GM21367 (cell line): ENCODE measurements around the gene AFMID.
A peak's percentile ranks its signal among the peaks of the same experiment; 100 is the strongest.
"Not testable (repeated sequence)": the region's sequence is repeated elsewhere in the genome, so short reads cannot be mapped to it uniquely, and the experiment has no call there.

Source experiments
- ATAC-seq: cut with Tn5 transposase; IDR thresholded peaks from one replicate; pipeline ENCODE4 v1.9.1; 2021; ENCODE audit not compliant: unreplicated experiment

AFMID gene, protein sequence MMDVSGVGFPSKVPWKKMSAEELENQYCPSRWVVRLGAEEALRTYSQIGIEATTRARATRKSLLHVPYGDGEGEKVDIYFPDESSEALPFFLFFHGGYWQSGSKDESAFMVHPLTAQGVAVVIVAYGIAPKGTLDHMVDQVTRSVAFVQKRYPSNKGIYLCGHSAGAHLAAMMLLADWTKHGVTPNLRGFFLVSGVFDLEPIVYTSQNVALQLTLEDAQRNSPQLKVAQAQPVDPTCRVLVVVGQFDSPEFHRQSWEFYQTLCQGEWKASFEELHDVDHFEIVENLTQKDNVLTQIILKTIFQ

DNA sequence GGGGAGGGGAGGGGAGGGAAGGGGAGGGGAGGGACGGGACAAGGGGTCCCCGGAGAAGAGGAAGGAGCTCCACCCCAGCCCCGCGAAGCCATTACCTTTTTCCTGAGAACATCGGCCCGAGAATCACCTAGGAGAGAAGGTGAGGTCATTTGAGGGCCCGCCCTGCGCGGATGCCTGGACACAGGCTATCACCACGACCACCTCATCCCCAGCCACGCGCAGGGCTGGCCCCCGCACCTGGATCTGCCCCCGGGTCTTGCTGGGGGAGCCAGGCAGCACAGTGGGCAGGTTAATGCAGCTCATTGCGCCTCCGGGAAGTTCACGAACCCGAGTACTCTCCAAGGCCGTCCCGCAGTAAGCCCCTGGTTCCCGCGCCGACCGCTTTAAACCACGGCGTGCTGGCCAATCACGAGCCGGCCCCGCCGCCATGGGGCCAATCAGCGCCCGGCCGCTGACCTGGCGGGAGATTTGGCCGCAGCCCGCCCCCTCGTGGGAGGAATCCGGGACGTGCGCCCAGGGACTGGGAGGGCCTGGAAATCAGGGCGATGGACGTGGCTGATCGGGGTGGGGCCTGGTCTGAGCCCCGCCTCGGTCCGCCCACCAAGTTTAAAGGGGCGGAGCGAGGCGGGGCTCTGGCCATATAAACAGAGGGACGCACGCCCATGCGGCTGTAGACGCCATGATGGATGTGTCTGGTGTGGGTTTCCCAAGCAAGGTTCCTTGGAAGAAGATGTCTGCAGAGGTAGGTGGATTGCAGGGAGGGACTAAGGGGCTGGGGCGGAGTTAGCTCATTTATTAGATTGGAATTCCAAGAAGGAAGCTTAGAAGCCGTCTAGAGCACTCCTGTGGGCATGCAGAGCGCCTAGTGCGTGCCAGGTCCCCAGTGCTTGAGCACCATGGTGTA is at the start of gene AFMID, which contains the start of gene TK1:
Gene AFMID (plus strand): TSS at position 671 of the 904 bp plus-strand sequence. CDS start 9 bp downstream, at position 680.
Gene TK1 (minus strand): TSS at position 361 of the 904 bp plus-strand sequence. CDS start 58 bp downstream, at position 303.
- peak; percentile 76 for ATAC-seq

DNA sequence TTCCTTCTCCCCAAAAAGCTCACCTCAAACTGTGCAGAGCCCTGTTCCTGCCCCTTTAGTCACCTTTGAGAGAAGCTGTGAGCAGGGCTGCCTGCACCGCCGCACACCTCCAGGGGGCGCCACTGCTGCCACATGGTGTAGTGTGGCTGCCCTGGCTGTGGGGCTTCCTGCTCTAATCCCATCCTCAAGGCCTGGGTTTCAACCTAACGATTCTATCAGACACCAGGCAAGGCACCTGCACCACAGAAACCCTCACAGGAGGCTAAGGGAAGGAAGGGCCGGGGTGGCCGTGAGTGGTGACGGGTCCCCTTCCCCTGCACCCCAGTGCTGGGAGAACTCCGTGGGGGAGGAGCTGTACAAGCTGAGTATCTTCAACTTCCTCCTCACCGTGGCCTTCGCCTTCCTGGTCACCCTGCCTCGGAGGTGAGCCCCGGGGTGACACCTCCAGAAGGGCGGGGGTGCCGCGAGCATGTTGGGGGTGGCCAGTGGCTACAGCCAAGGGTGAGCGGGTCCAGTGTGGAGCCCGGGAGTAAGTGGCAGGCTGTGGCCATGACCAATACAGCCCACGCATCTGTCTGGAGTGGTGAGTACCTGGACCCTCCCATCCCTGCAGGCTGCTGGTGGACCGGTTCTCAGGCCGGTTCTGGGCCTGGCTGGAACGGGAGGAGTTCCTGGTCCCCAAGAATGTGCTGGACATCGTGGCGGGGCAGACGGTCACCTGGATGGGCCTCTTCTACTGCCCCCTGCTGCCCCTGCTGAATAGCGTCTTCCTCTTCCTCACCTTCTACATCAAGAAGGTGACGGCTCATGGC is 49.6 kb upstream of the AFMID start:
- ATAC-seq: no peak

DNA sequence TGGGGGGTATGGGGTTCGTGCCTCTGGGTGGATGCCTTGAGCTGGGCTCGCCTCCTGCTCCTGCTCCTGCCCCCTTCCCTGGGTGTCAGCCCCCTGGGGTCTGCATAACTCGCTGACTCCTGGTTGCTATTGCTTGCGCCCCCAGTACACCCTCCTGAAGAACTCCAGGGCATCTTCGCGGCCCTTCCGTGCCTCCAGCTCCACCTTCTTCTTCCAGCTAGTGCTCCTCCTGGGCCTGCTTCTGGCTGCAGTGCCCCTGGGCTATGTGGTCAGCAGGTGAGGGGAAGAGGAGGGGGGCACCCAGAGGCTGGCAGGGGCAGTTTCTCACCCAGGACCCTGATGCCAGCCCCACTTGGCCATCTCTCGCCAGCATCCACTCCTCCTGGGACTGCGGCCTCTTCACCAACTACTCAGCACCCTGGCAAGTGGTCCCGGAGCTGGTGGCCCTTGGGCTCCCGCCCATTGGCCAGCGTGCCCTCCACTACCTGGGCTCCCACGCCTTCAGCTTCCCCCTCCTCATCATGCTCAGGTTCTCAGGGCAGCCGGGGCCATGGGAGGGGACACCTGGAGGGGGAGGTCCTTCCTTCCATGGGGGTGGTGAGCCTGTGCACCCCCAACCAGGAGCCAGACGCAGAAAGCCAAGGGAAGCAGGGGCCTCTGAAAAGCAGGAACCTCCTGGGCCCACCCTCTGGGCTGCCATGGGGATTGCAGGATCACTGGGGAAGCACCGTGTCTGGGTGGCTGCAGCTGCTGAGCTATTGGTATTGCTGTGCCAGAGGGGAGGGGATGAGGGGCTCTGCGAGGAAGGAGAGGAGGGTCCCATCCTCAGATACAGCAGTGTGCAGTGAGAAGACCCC is 48.7 kb upstream of the AFMID start:
- ATAC-seq: no peak

GRCh38 chr17:78139861-78140168 is 47.3 kb upstream of the AFMID start:
- not testable (repeated sequence) for ATAC-seq

DNA sequence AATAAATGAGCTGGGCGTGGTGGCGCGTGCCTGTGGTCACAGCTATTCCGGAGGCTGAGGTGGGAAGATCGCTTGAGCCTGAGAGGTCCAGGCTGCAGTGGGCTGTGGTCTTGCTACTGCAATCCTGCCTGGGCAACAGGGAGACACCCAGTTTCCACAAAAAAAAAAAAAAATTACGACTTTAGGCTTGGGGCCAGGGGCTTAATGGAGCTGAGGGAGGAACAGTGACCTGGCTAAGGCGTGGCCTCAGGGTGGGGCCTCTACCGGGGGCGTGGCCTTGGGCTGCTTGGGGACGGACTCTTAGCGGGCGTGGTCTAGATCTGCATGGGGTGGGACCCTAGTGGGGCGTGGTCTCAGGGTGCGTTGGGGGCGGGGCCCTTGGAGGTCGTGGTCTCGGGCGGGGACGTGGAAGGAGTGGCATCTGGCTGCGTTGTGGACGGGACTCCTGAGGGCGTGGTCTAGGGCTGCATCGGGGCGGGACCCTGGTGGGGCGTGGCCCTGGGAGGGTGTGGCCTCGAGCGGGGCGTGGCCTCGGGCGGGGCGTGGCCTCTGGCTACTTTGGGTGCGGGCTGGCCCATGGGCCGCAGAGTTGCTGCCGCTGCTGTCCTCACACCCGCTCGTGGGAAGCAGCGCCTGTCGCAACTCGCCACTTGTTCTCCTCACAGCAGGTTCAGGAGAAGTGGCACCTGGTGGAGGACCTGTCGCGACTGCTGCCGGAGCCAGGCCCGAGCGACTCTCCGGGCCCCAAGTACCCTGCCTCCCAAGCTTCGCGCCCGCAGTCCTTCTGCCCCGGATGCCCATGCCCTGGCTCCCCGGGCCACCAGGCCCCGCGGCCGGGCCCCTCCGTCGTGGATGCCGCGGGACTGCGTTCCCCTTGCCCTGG is 46.8 kb upstream of the AFMID start:
- peak; percentile 62 for ATAC-seq

- ATAC-seq: no peak
These were observed 45.6 kb upstream of the AFMID start for GRCh38 chr17:78141437-78142118.

GRCh38 chr17:78142119-78142861 is 44.9 kb upstream of the AFMID start:
- no peak for ATAC-seq

DNA sequence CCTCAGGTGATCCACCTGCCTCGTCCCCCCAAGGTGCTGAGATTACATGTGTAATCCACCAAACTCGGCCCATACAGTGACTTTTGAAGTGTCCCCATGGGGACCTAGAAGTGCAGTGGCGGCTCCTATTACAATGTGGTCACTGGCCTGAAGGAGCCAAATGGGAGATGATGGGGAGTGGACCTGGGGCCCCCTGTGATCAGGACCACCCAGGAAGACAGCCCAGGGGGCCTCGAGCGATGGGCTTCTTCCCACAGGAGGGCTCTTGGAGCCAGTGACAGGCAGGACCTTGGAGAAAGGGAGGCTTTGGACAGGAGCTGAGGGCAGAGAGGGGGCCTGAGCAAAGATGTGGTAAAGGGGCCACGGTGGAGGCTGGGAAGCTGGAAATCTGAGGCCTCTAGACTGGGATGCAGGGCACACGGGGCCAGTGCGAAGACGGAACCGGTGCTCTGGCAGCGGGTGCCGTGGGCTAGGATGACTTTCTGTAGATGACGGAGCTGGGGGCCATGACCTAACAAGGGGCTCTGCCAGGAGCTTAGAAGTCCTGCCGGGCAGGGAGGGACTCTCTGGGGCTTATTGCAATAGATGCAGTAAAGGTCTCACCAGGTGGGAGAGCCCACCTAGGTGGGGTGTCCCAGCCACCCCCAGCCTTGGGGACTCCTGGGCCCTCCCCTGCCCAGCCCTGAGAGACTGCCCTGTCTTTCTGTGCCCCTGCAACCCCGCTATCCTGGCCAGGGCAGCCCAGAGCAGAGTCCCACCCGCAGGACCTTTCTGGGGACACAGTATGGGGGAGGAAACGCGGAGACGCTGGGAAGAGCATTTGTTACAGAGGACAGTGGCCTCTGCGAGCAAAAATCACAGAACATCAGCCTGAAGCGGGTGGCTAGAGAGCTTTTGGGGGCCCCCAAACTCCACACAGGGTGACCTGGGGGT is 43.7 kb upstream of the AFMID start:
- ATAC-seq: no peak

- no peak for ATAC-seq
These were observed 42.9 kb upstream of the AFMID start for GRCh38 chr17:78144147-78144719.

- no peak for ATAC-seq
These were observed 42.2 kb upstream of the AFMID start for GRCh38 chr17:78144736-78145641.

DNA sequence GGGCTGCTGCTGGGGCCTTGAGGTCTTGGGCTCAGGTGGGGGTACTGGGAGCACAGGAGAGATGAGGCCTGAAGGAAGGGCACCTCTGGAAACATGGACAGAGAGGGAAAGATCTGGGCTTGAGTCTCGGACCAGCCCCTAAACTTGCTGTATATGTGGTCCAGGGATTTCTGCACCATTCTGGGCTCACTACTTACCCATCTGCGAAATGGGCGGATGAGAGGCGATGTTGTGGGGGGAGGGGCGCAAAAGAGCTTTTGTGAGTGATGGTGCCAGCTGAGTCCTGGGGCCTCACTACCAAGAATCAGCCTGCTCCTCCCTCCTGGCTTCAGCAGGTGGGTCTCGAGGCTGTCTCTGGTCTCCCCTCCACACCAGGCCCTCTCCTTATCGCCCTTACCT is 40.7 kb upstream of the AFMID start:
- no peak for ATAC-seq

- ATAC-seq: no peak
These were observed 40.3 kb upstream of the AFMID start for GRCh38 chr17:78146881-78147280.

GRCh38 chr17:78147315-78147998 is 39.7 kb upstream of the AFMID start:
- ATAC-seq: peak; percentile 25

DNA sequence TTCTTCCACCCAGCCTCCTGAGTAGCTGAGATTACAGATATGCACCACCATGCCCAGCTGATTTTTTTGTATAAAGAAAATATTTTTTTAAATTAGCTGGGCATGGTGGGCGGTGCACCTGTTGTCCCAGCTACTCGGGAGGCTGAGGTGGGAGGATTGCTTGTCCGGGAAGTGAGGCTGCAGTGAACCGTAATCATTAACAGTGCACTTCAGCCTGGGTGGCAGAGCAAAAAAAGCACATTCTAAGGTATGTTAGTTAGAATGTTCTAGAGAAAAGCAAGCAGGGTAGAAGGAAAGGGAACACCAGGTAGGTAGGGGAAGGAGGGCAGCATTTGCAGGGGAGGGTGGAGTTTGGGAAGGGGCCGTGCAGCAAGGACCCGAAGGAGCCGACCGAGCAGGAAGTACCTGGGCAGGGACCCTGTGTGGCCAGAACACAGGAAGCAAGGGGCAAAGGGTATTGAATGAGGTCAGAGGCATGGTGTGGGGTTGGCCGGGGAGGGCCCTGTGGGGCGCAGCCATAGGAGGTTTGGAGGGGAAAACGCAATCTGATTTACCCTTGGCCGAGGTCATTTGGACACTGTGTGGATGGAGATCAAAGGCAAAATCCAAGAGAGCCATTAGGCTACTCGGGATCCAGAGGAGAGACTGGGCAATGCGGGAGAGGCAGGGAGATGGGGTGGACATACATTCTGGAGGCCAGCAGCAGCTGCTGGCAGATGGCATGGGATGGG is 38.7 kb upstream of the AFMID start:
- ATAC-seq: no peak
